ENCODE measurements around the gene NEDD4L. TPM values are rescaled to one million over a fixed set of nuclear protein-coding genes. Genes with fewer than 3 reads are reported as not detected.

NEDD4L gene
- total RNA-seq, 5 donors from 2014 or later (not counting 1 experiment from before 2014, with no cell fraction given): 4.4 to 10.7 (median 6.7) TPM

- POLR2A ChIA-PET: no interaction called here
- Mint-ChIP-seq H3K4me3 (no peak overlapping the region), H3K9me3 (no peaks in the 10 kb centered on the region), H3K27ac (no peak overlapping the region), H3K27me3 (peaks cover 2 to 14% of the 10 kb centered on the region in 2 donors), H3K36me3 (no peaks in the 10 kb centered on the region), H3K4me1 (no peaks in the 10 kb centered on the region)
- H3K4me3 ChIP-seq (ENCODE audit: control insufficient read depth in 1 of 2, extremely low read depth in 1 of 2, low read length in 1 of 2): no peak overlapping the region
- no peak for DNase-seq
- H3K27me3 ChIP-seq (replicated peaks in 1 of 2; ENCODE audit: control insufficient read depth in 2 of 2, extremely low read depth in 1 of 2, insufficient read depth in 2 of 2, low read length in 1 of 2): peaks cover 0 to 3% of the 10 kb centered on the region in 2 experiments
- no peaks in the 10 kb centered on the region for H3K36me3 ChIP-seq (ENCODE audit: control insufficient read depth in 2 of 2, extremely low read depth in 1 of 2, insufficient read depth in 1 of 2, low read length in 1 of 2)
- no peak overlapping the region for H3K27ac ChIP-seq (ENCODE audit: low read length)
- no peak for ATAC-seq (replicated peaks in 1 of 4)
- no peaks in the 10 kb centered on the region for H3K9me3 ChIP-seq
- CTCF ChIA-PET: interaction anchor here in 1 of 2 donors (0.7 kb wide), 1 partner anchor 51 kb away, joined by 4 read pairs; no protein-coding TSS in a partner anchor
- 89% methylated on average over 4 of the region's 11 CpGs for WGBS (ENCODE audit: insufficient coverage)
- H3K4me1 ChIP-seq (ENCODE audit: control insufficient read depth in 1 of 2, extremely low read depth in 1 of 2, insufficient read depth in 2 of 2, low read length in 2 of 2): no peaks in the 10 kb centered on the region
Measured at GRCh38 chr18:58446391-58447060, 402.5 kb downstream of the NEDD4L start.

- H3K27ac ChIP-seq (ENCODE audit: low read length): no peak overlapping the region
Measured at GRCh38 chr18:58447402-58448095, 403.5 kb downstream of the NEDD4L start.

GRCh38 chr18:58449464-58449863, 405.4 kb downstream of the NEDD4L start:
- Histone ChIP-seq H3K4me3 (ENCODE audit: control insufficient read depth in 1 of 2, extremely low read depth in 1 of 2, low read length in 1 of 2) (no peak overlapping the region), H3K4me1 (ENCODE audit: control insufficient read depth in 1 of 2, extremely low read depth in 1 of 2, insufficient read depth in 2 of 2, low read length in 2 of 2) (no peaks in the 10 kb centered on the region), H3K36me3 (ENCODE audit: control insufficient read depth in 2 of 2, extremely low read depth in 1 of 2, insufficient read depth in 1 of 2, low read length in 1 of 2) (no peaks in the 10 kb centered on the region), H3K27me3 (replicated peaks in 1 of 2; ENCODE audit: control insufficient read depth in 2 of 2, extremely low read depth in 1 of 2, insufficient read depth in 2 of 2, low read length in 1 of 2) (peaks cover 0 to 3% of the 10 kb centered on the region in 2 experiments), H3K9me3 (no peaks in the 10 kb centered on the region), H3K27ac (ENCODE audit: low read length) (no peak overlapping the region)
- ATAC-seq (replicated peaks in 1 of 4): no peak
- no peaks in the 10 kb centered on the region for H3K9me3 Mint-ChIP-seq
- H3K4me3 Mint-ChIP-seq: no peak overlapping the region
- WGBS (ENCODE audit: insufficient coverage): 61% methylated on average over 2 of the region's 5 CpGs
- no peak for DNase-seq
- no peaks in the 10 kb centered on the region for H3K36me3 Mint-ChIP-seq
- ChIA-PET CTCF (no interaction called here), POLR2A (no interaction called here)
- H3K4me1 Mint-ChIP-seq: no peaks in the 10 kb centered on the region
- H3K27ac Mint-ChIP-seq: no peak overlapping the region
- H3K27me3 Mint-ChIP-seq: peaks cover 7 to 18% of the 10 kb centered on the region in 2 donors

More at GRCh38 chr18:58447402-58448095, 403.5 kb downstream of the NEDD4L start:
- Mint-ChIP-seq H3K9me3 (no peaks in the 10 kb centered on the region), H3K4me1 (no peaks in the 10 kb centered on the region), H3K36me3 (no peaks in the 10 kb centered on the region), H3K4me3 (no peak overlapping the region), H3K27me3 (peaks cover 2 to 14% of the 10 kb centered on the region in 2 donors), H3K27ac (no peak overlapping the region)
- ChIA-PET POLR2A (no interaction called here), CTCF (no interaction called here)
- no peak for ATAC-seq (replicated peaks in 1 of 4)
- Histone ChIP-seq H3K9me3 (no peaks in the 10 kb centered on the region), H3K27me3 (replicated peaks in 1 of 2; ENCODE audit: control insufficient read depth in 2 of 2, extremely low read depth in 1 of 2, insufficient read depth in 2 of 2, low read length in 1 of 2) (peaks cover 0 to 3% of the 10 kb centered on the region in 2 experiments), H3K4me3 (ENCODE audit: control insufficient read depth in 1 of 2, extremely low read depth in 1 of 2, low read length in 1 of 2) (no peak overlapping the region), H3K36me3 (ENCODE audit: control insufficient read depth in 2 of 2, extremely low read depth in 1 of 2, insufficient read depth in 1 of 2, low read length in 1 of 2) (no peaks in the 10 kb centered on the region), H3K4me1 (ENCODE audit: control insufficient read depth in 1 of 2, extremely low read depth in 1 of 2, insufficient read depth in 2 of 2, low read length in 2 of 2) (no peaks in the 10 kb centered on the region)
- WGBS (ENCODE audit: insufficient coverage): 81% methylated on average over 7 of the region's 9 CpGs
- no peak for DNase-seq

Other genes with a start within 250 kb of the NEDD4L start
- under 1 TPM in 3 of 5 donors, not detected in 2; 0.35 to 0.46 (median 0.44) TPM for gene ATP8B1, start 240.9 kb upstream of the NEDD4L start, total RNA-seq

Data from T-cell (primary cell).